ENCODE measurements around the gene CLDN2.
A peak's percentile ranks its signal among the peaks of the same experiment; 100 is the strongest.

Gene CLDN2

DNA sequence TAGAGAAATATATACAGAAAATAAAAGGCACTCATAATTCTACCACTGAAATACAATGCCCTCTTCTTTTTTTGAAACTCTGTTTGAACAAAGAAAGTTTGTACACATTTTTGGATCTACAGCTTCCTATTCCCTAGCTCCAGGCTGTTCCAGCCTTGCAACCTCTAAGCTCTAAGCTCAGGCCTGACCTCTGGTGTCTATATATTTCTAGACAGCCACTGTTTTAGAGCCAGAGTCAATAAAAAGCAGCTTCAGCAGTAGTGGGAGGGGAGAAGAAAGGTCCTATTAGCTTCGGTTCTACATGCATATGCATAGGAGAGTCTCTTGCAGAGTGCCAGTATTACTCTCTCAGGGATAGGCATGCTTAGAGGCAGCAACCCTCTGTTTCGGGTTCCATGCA, 39.7 kb downstream of the CLDN2 start:
- peak; percentile 71 for DNase-seq (ENCODE audit: low read depth, low spot score)

DNA sequence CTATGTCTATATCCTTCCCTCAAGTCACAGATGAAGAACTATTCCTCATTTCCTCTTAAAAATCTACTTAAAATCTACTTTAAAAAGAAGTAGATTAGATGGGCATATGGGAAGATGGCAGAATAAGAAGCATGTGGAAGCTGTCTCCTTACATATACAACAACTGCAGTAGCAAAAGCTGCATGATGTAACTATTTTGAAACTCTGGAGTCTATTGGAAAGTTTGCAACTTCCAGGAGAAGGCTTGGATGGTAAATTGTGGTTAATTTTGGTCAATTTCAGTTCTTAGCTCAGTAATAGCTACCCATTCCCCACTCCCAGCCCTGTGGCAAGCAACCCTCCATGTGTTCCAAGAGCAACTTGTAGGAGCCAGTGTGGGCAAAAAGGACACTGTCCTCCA, 42.9 kb downstream of the CLDN2 start:
- DNase-seq (ENCODE audit: low read depth, low spot score), result no peak

DNA sequence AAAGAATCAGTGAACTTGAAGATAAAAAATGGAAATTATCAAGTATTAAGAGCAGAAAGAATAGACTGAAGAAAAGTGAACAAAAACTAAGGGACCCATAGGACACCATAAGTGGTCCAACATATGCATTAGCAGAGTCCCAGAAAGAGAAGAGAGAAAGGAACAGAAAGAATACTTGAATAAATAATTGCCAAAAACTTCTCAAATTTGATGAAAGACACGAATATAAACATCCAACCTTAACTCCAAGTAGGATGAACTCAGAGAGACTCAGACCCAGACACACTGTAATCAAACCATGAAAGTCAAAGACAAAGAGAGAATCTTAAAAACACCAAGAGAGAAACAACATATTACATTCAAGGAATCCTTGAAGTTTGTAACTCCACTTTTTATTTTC, 44.1 kb downstream of the CLDN2 start:
- no peak for DNase-seq (ENCODE audit: low read depth, low spot score)

DNA sequence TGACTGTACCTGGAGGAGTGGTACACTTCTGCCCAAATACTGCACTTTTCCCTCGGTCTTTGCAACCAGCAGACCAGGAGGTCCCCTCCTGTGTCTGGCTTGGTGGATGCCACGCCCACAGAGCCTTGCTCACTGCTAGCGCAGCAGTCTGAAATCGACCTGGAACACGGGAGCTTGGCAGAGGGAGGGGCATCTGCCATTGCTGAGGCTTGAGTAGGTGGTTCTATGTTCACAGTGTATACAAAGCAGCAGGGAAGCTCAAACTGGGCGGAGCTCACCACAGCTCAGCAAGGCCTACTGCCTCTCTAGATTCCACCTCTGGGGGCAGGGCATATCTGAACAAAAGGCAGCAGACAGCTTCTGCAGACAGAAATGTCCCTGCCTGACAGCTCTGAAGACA, 46.3 kb downstream of the CLDN2 start:
- DNase-seq (ENCODE audit: low read depth, low spot score), result peak; percentile 97

DNA sequence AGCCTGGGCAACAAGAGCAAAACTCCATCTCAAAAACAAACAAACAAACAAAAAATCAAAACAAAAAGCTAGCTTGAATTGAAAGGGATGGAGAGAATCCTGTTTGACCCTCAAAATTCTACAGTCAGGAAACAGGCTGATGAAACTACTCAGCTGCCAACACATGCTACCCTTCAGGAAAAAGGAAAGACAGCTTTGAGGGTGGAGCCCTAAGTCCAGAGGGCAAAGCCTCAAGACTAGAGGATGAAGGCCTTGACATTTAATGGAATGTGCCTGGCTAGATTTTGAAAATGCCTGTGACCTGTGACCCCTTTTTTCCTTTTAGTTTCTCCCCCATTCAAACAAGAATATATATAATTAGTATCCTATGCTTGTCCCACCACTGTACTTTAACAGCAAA, 52.7 kb downstream of the CLDN2 start:
- DNase-seq (ENCODE audit: low read depth, low spot score), result no peak

DNA sequence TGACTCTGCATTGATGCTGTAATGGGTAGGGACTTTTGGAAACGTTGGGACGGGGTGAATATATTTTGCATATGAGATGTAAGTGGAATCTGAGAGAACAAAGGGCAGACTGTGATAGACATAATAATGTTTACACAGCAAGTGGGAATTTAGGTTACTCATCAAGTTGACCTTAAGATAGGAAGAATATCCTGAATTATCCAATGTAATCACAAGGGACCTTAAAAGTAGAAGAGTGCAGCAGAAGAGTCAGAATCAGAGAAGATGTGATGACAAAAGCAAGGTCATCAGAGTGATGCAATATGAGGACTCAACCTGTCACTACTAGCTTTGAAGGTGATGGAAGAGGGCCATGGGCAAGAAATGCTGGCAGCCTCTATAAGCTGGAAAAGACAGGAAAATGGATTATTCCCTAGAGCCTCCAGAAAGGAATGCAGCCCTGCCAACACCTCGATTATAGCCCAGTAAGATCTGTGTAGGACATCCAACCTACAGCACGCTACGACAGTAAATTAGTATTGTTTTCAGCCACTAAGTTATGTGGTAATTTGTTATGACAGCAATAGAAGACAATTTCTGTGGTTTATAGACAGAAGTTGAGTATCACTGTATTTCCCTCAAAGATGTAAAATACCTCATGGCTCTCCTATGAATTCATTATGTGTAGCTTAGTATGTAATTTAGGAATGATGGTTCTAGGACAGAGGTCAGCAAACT, 53.4 kb downstream of the CLDN2 start:
- no peak for DNase-seq (ENCODE audit: low read depth, low spot score)

DNA sequence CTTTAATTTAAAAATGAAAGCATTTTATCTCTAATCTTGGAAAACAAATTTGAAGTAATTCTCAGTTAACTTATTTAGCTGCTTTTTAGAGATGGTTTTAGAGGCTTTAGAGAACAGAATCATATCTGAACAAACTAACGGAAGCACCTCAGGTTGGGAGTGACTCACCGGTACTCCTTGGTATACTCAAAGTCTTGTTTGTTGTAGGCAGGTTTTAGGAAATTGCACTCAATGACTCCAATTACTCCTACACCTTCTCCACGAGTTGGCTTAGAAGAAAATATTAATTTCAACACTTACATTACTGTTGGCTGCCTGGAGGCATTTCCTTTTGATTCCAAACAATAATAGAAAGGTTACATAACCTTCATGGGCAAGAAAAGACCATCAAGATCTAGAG, 56.2 kb downstream of the CLDN2 start:
- no peak for DNase-seq (ENCODE audit: low read depth, low spot score)
